Hematopoietic multipotent progenitor cell treated with erythropoietin and hydrocortisone succinate and interleukin-3 and kit ligand, for 15 days (in vitro differentiated cells): ENCODE results near the gene COTL1.
"Not testable (repeated sequence)": the region's sequence is repeated elsewhere in the genome, so short reads cannot be mapped to it uniquely, and the experiment has no call there.

Experiments used
- DNase-seq: peaks from one replicate; pipeline ENCODE4 v3.0.0-alpha.2; 2015; ENCODE audit warnings: low spot score

COTL1 gene

GRCh38 chr16:84528322-84528721 lies 89.6 kb downstream of the COTL1 start:
- DNase-seq: no peak

GRCh38 chr16:84527532-84528269 lies 90.2 kb downstream of the COTL1 start:
- DNase-seq: no peak

GRCh38 chr16:84526794-84527531 lies 90.9 kb downstream of the COTL1 start:
- DNase-seq: no peak

- DNase-seq: not testable (repeated sequence)
Measured at GRCh38 chr16:84524941-84525581, 92.8 kb downstream of the COTL1 start.

- DNase-seq: no peak
Measured at GRCh38 chr16:84524346-84524920, 93.4 kb downstream of the COTL1 start.

GRCh38 chr16:84521497-84521770 lies 96.4 kb downstream of the COTL1 start:
- DNase-seq: no peak

- no peak for DNase-seq
Measured at GRCh38 chr16:84520725-84521496, 97.0 kb downstream of the COTL1 start.

- no peak for DNase-seq
Measured at GRCh38 chr16:84519855-84520254, 98.0 kb downstream of the COTL1 start.

GRCh38 chr16:84518804-84519341 lies 99.0 kb downstream of the COTL1 start:
- DNase-seq: no peak

- DNase-seq: not testable (repeated sequence)
Measured at GRCh38 chr16:84518220-84518619, 99.7 kb downstream of the COTL1 start.

GRCh38 chr16:84517366-84517765 lies 100.5 kb downstream of the COTL1 start:
- no peak for DNase-seq
